K562 (cell line): ENCODE data around the gene BHMT2.

ENCODE experiments used
- AFF1 ChIP-seq, 2 experiments: fragments of 450-650 bp; IDR thresholded peaks; 2 replicates each; pipeline ENCODE4 v1.6.1; 2018; ENCODE audit warnings: mild to moderate bottlenecking in 2 of 2, low read depth in 1 of 2; ENCODE audit not compliant: partially characterized antibody in 2 of 2
- BHLHE40 ChIP-seq: IDR thresholded peaks from 2 replicates; pipeline ENCODE4 v1.6.1; 2011; ENCODE audit warnings: low read length, improper control_type of control experiment
- DIDO1 ChIP-seq: fragments of 450-650 bp; IDR thresholded peaks from 2 replicates; pipeline ENCODE4 v1.6.1; 2016; ENCODE audit warnings: low read depth, missing biosample characterization, missing genetic modification characterization
- HNRNPK ChIP-seq: fragments of 200-400 bp; formaldehyde crosslinking; IDR thresholded peaks from one replicate; pipeline ENCODE4 v1.6.1; 2018; ENCODE audit warnings: mild to moderate bottlenecking, low read depth, low read length; ENCODE audit not compliant: poor library complexity, severe bottlenecking
- KLF16 ChIP-seq: IDR thresholded peaks from 2 replicates; pipeline ENCODE4 v1.6.1; 2016; ENCODE audit warnings: antibody characterized with exemption
- MEF2A ChIP-seq: IDR thresholded peaks from 2 replicates; pipeline ENCODE4 v1.6.1; 2011; ENCODE audit warnings: low read depth, mild to moderate bottlenecking, low read length, moderate library complexity; ENCODE audit not compliant: control insufficient read depth
- NFIX ChIP-seq: fragments of 250-450 bp; sonication (Bioruptor Pico); IDR thresholded peaks from 2 replicates; pipeline ENCODE4 v1.4.0; 2020; ENCODE audit warnings: low read depth, mild to moderate bottlenecking, moderate library complexity
- RAD21 ChIP-seq, 2 experiments: fragments of 250-450 bp in 1 of 2; fragments of 450-650 bp in 1 of 2; sonication (Bioruptor Pico) in 1 of 2; formaldehyde crosslinking in 1 of 2; IDR thresholded peaks in 1 of 2; conservative IDR thresholded peaks in 1 of 2; 2 replicates each; pipeline versions ENCODE4 v1.4.0 to v1.8.0; 2020 to 2022; ENCODE audit warnings: mild to moderate bottlenecking in 2 of 2, moderate library complexity in 1 of 2
- SIN3A ChIP-seq, 2 experiments: fragments of 150-350 bp in 1 of 2; IDR thresholded peaks; 2 replicates each; pipeline ENCODE4 v1.6.1; 2011 to 2016; ENCODE audit warnings: borderline replicate concordance in 2 of 2, low read depth in 2 of 2, low read length in 2 of 2, mild to moderate bottlenecking in 2 of 2, moderate library complexity in 2 of 2; ENCODE audit not compliant: control insufficient read depth in 1 of 2
- SMC3 ChIP-seq: conservative IDR thresholded peaks from 2 replicates; pipeline ENCODE4 v1.6.1; 2011; ENCODE audit warnings: low read depth, low read length, improper control_type of control experiment; ENCODE audit not compliant: insufficient read depth
- TAF15 ChIP-seq: fragments of 200-400 bp; formaldehyde crosslinking; IDR thresholded peaks from 2 replicates; pipeline ENCODE4 v1.6.1; 2017; ENCODE audit warnings: mild to moderate bottlenecking, low read depth, low read length, moderate library complexity
- ZNF407 ChIP-seq: fragments of 450-650 bp; IDR thresholded peaks from 2 replicates; pipeline ENCODE4 v1.6.1; 2016; ENCODE audit warnings: low read depth

GRCh38 chr5:79109527-79110492 lies 40.2 kb downstream of the BHMT2 start:
- no peak for TF ChIP-seq SMC3
- no peak for TF ChIP-seq HNRNPK
- no peak for TF ChIP-seq SIN3A (IDR thresholded peaks at IDR 0.05; ENCODE audit: borderline replicate concordance in 2 of 2, control insufficient read depth in 1 of 2, low read depth in 2 of 2, low read length in 2 of 2)
- TF ChIP-seq ZNF407, result no peak
- TF ChIP-seq BHLHE40, result no peak
- no peak for TF ChIP-seq KLF16
- TF ChIP-seq RAD21 (CRISPR knock-in tag; conservative IDR thresholded peaks at IDR 0.05 in 1 of 2, IDR thresholded peaks at IDR 0.05 in 1 of 2), result peak; percentile 68 to 79
- no peak for TF ChIP-seq TAF15
- no peak for TF ChIP-seq DIDO1 (tag)
- TF ChIP-seq NFIX (CRISPR knock-in tag), result no peak
- no peak for TF ChIP-seq AFF1 (IDR thresholded peaks at IDR 0.05; ENCODE audit: low read depth in 1 of 2, partially characterized antibody in 2 of 2)
- no peak for TF ChIP-seq MEF2A
